Measurements from ENCODE around the gene NPB.
A peak's percentile ranks its signal among the peaks of the same experiment; 100 is the strongest.

NPB gene

DNA sequence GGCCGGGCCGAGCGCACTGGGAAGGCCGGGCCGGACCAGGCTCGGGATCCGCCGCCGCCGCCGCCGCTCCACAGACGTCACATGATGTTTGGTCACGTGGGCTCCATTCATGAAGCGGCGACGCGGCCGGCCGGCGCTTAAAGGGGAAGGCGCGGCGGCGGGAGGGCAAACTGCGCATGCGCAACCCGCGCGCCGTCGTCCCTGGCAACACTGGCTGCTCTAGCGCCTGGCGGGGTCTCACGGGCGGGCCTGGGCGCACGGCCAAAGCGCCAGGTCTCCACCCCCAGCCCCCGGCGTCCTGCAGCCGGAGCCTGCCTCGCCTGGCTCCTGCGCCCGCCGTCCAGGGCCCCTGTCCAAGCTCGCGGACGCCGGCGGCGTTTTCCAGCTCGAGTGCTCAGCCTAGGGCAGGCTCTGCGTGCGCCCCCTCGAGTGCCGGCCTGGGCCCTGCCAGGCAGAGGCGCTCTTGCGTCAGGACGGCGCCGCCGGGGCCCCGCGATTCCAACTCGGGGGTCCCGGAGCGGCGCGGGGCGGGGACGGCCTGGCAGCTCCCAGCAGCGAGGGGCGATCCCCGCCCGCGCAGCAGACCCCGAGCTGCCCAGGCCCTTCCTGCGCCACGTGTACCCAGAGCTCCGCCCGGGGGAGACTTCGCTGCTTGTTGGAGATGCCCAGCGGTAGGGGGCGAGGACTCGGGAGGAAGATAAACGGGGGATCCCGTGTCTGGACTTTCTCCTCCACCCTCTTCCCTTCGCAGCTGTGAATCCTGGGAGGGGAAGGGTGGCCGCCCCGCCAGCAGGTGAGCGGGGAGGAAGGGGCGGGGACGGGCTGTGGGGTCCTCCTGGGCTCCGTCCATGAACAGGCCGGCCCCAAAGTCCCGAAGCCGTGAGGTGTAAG, 25.9 kb downstream of the NPB start, which contains the start of gene MAFG:
TSS of gene MAFG (minus strand) at position 83 of the 891 bp plus-strand sequence. CDS start 4,550 bp downstream, outside the sequence.
- DNase-seq, result peak; percentile 93

DNA sequence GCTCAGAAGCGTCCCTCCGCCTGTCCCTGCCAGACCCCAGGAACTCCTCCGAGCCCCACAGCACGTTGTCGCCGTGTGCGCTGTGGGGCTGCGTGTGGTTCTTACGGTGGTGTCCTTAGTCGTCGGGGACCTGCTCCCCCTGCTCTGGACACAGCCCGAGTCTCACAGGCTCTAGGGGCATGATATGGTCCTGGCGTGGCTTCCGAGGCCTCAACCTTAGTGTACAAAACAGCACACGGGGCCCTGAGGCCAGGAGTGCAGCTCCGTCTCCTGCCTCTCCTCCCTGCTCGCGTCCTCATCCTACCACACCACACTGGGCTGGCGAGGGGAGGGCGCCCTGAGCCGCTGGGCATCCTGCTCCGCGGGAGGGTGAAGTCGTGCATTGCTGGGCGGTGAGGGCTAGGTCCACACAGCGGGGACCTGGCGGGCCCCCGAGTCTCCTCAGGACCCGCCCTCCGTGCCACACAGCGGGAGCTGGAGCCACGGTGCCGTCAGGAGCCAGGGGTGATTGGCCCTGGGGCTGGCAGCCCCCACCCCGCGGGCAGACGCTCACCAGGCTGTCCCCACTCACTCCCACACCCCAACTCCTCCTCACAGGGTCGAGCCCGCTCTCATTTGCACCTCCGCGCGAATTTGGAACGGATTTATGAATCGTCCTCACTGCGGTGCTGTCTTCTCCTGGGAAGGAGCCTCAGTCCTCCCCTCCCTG, 26.7 kb downstream of the NPB start:
- DNase-seq, result no peak

DNA sequence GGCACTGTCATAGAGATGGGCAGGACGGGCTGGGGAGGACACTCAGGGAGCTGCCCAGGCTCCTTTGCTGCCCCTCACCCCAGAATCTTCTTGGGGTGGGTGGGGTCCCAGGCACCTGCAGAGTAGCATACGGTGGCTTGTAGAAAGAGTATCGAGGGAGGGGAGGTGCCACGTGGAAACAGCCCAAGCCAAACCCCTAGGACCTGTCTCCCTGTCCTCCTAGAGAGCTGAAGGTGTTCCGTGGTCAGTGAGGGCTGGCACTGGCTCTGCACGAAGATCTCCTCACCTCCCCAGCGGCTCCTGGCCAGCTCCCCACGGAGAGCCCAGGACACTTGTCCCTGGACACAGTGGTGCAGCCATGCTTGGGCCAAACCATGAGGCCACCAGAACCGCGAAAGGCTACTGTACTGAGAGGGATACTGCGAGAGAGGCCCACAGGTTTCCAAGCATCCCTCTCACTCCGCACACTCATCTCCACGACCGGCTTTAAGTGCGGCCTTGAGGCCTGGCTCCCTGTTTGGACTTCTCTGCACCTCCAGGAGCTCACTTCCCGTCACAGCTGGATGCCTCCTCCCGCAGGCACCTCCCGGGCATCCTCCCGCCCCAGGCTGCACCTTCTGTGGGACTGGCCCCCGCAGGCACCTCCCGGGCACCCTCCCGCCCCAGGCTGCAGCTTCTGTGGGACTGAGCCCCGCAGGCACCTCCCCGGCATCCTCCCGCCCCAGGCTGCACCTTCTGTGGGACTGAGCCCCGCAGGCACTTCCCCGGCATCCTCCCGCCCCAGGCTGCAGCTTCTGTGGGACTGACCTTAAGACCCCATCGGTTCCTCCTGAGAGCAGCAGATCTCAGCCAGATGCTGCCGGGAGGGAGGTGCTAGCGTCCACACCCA, 27.5 kb downstream of the NPB start:
- DNase-seq, result peak; percentile 0

DNA sequence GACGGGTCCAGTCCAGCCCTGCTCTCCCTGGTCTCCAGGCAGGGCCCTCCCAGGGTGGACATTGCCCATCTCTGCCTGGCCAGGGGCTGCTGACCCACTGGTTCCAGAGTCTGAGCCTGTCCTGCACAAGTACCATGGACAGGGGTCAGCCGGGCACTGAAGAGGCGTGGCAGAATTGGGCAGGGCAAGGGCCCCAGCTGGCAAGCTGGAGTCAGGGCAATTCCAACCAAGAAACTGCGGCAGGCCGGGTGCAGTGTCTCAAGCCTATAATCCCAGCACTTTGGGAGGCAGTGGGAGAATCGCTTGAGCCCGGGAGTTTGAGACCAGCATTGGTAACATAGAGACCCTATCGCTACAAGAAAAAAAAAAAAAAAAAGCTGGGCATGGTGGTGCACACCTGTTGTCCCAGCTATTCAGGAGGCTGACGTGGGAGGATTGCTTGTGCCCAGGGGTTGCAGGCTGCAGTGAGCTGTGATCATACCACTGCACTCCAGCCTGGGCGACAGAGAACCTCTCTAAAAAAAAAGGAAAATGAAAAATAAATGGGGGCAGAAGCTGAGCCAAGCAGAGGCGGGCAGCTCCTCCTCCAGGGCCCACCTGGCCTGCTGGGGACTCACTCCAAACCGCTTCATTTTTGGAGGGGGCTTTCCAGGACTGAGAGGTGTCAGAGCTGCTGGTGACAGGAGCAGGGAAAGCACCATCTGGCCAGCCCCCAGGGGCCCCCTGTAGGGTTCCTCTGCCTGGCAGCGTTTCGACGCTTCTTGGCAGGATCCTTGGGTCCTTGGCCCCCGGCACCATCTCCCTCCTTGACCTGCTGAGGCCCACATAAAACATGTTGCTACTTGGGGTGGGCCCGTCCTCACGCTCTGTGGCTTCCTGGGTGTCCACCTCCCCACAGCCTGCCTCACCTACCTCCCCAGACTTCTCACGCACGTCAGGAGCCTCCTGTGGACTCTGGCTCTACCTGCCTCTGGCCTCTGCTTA, 28.4 kb downstream of the NPB start:
- DNase-seq, result peak; percentile 0

DNA sequence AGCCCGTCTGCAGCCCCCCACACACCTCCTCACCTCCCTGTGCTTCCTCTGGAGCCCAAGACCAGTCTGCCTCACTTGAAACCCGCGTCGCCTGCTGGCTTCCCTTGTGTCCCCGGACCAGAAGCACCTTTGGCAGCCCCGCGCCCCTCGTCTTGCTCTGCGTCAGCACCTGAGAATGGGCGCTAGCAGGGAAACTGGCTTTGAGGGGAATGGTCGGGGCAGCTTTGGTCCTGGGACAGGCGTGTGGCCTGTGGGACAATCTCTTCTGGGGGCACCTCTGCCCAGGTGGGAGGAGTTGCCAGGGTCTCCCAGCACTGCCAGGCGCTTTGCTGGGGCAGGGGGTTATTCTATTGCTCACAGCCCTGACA, 29.1 kb downstream of the NPB start:
- DNase-seq, result no peak

DNA sequence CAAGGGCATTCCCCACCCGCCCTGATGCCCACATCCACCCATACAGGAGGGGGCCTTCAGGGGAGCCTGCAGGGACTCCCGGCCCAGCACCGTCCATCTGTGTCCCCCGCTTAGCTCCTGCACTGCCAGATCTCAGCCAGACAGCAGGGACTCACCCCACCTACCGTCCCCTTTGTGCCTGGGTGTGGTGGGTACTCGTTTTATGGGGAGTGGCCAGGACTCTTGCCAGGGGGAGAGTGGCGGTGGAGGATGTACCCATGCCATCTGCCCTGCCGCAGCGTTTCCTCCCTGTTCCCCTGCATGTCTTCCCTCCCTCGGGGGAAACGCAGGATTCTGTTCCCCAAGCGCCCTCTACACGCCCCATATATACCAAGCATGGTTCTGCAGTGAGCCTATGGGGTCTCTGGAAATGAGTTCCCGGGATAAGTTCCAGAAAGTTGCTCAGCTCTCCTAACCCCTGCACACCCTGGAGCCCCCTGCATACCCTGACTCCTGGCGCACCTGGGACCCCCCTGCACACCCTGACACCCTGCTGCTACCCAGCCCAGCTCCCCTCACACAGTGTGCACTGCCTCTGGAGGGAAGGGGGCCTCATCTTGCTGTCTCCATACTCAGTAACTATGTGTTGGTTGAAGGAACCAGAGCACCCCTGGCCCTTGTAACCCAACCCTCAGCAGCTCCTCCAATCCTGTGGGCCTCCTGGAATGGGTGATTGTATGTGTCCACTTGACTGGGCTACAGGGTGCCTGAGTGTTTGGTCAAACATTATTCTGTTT, 29.7 kb downstream of the NPB start:
- DNase-seq, result peak; percentile 0

DNA sequence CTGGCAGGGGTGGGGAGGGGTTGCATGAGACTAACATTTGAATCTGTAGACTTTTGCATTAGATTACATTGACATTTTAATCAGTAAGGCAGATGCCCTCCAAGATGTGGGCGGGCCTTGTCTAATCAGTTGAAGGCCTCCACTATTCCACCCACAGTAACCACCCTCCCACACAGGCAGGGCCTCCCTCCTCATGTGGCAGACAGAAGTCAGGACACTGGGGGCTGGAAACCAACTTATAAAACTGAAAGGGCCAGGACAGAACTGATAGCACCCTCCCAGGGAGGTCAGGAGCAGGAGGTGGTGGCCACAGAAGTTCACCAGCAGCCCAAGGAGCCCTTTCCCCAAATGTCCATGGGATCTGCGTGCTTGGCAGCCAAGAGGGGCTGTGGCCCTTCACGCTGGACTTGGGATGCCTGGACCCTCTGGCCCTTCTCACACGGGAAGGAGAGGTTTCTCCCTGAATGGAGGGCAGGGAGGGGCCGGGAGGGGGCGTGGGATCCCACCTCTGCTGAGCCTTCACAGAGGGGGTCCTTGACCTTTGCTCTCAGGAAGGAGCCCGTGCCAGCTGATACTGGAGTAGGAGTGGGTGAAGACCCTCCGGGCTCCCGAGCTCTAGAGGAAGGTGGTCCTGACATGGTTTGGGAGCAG, 30.4 kb downstream of the NPB start:
- DNase-seq, result peak; percentile 1

DNA sequence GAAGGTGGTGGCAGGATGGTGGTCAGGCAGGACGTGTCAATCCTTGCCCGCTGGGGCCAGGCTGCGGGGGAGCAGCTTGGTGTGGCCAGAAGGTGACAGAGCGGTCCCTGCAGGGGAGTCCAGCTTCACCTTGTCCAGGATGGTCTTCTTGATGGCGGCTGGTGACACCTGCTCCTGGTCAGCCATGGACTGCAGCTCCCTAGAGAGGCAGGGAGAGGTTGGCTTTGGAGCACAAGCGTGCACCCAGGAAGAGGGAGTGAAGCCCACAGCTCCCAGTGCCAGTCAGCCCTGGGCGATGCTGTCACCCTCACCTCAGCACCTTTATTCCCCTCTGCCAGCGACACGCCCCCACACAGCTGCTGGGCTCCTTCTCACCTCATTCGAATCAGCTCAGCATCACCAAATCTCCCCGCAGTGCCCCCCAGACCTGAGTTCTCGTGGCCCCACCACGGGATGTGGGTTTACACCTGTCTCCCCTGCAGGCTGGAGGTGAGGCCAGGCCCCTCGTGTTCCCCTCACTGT, 31.2 kb downstream of the NPB start:
- peak; percentile 1 for DNase-seq

DNA sequence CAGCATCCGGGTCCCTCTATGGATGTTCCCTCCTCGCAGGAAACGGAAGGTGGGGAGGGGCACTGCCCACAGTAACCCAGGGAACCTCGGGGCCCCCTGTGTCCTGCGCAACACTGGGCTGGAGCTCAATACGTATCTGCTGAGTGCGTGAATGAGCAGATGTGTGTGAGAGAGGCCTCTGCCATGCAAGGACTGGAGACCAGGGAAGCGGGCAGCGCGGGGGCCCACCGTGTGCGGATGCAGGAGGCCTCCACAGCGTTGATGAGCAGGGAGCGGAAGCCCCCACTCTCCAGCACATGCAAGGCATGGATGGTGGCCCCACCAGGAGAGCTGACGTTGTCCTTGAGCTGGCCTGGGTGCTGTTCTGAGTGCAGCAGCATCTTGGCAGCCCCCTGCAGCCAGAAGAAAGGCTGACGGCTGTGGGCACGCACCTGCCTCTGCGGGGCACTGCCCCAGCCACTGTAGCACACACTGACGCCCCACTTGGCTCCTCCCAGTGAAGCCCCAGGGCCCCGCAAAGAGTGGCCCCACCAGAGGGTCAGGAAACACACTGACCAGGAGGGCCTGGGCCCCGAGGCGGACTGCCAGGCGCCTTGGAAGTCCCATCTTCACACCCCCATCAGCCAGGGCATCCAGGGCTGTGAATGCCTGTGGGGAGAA, 32.2 kb downstream of the NPB start:
- peak; percentile 0 for DNase-seq

DNA sequence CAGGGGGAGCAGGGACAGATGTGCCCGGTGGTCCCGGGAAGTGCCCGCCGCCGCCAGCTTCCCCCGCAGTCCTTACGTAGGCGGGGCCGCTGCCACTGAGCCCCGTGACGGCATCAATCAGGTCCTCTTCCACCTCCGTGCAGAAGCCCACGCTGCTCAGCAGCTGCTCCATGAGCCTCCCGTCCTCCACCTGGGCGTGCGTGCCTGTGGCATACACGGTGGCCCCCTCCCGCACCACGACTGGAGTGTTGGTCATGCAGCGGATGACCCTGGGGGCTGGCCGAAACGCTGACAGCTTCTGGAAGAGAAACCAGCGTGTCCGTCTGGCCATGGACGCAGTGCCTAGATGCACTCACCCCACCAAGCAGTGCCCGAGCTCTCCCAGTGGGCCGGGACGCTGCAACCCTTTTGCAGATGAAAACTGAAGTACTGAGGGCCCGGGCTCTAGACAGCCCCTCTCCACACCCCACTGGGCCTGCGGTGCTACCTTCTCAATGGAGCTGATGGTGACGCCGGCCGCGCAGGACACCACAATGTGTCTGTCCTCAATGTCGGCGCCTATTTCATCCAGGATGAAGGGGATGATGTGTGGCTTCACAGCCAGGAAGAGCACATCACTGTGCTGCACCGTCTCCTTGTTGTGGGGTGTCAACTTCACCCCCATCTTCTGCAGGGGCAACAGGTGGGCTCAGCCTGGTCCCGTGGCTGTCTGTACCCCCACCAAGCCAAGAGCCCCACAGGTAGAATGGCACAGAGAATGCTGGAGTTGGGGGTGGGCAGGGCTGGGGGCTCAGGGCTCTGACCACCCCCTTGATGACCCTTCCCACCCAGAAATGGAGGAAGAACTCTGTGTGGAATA, 33.0 kb downstream of the NPB start:
- DNase-seq, result peak; percentile 1

DNA sequence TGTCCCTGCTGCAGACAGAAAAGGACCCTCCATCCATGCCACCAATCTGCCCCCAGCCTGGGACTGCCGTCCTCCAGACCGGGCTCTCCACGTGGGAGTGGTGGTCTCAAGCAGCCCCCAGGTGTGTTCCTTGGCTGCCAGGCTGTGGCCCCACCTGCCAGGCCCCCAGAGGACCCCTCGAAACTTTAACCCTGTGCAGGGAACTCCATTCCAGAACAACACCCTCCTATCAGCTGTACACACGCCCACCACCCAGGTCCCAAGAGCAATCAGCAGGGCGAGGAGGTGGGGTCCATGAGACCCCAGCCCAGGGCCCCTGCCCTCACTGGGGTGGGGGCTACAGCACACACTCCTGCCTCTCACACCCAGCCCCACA, 33.7 kb downstream of the NPB start:
- peak; percentile 0 for DNase-seq

DNA sequence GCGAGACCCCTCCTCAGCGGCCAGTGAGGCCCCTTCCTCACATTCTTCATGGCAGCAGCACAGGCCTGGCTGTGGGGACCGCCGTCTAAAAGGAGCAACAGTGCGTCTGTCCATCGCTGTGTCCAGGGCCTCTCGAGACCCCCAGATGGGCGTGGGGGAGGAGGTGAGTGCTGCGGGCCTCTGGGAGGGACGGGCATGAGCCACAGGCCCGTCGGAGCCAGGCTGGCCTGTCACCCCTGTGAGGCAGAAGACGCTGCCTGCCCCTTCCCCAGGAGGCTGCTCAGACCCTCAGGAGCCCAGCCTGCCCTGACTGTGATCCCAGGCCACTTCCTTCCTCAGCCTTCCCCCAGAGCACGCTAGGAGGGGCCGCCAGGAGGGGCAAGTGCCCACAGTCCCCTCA, 37.2 kb downstream of the NPB start:
- DNase-seq, result peak; percentile 0

DNA sequence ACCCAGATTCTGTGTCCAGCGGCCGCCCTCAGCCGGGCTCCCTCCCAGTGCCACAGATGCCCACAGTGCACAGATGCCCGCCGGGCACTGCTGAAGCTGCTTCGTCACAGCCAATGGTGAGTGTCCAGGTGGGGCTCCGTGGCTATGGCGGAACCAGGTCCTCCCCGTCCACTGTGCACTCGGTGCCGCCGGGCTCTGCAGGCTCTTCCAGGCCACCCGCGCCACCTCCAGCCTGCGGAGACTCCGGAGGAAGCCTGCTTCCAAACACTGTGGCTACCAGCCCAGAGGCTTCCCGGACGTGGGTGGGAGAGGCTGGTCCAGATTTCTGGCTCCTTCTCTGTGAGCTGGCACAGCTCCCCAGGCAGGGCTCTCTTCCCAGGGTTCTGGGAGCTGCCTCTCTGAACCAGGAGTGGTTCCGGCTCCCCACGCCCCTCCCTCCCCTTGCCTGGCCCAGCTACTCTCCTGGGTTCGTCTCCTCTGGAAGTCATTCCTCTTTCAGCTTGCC, 37.9 kb downstream of the NPB start:
- DNase-seq, result peak; percentile 0

DNA sequence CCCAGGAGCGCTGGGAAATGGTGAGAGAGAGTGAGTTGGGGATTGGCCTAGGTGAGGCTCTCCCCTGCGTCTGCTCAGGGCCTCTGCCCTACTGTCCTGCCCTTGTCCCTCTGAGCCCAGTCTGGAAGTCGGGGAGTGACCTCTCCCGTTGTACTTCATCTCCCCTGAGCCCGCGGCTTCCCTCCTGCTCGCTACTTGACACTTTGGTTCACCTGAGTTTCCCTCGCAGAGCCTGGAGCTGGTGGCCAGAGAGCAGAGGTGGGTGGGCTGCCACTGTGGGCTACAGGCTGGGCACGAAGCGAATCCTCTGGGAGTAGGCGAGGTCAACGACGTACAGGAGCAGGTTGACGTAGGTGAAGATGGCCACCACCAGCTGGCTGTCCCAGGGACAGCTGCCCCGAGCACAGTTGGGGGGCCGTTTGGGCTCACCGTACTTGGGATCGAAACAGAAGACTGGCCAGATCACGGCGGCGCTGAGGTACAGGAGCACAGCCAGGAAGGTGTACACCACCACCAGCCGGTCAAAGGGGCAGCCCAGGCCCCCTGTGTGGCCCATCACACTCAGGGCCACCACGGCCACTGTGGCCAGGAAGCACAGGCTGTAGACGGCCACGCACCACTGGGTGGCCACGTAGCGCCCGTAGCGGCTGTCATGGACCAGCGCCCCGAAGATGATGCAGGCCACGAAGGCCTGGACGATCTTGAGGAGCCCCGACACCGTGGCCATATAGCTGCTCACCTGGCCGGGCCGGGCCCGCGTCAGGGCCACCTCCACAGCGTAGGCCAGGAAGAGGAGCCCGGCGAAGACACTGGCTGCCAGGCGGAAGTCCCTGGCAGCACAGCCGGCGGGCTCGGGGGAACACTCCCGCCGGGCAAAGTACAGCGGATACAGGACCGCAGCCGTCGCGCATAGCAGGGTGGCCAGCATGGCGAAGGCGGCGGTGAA, 38.8 kb downstream of the NPB start:
- DNase-seq, result peak; percentile 0

DNA sequence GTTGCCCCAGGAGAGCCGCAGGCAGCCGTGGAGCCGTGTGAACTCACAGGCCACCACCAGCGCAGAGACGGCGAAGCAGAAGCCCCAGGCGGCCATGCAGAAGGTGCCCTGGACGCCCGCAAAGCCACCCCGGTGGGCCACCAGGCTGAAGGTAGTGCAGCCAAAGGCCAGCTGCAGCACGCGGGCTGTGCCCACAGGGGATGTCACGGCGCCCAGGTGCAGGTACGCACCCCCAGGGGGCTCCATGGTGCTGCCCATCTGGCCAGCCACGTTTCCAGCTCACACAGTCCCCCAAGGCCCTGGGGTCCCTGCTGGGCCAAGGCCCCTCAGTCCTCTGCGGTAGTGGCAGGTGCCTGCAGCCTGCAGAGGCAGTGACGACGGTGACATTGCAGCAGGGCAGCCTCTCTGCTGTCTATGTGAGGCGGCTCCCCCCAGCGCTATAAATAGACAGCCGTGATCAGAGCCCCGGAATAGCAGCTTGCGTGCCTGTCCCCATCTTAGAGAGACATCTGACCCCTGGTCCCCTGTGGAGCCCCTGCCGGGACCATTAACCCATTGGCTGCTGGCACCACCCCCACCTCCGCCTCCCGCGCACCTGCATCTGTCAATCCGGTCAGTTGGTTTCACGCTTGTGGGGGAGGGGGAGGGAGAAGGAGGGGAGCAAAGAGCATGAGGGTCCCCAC, 39.6 kb downstream of the NPB start:
- no peak for DNase-seq

DNA sequence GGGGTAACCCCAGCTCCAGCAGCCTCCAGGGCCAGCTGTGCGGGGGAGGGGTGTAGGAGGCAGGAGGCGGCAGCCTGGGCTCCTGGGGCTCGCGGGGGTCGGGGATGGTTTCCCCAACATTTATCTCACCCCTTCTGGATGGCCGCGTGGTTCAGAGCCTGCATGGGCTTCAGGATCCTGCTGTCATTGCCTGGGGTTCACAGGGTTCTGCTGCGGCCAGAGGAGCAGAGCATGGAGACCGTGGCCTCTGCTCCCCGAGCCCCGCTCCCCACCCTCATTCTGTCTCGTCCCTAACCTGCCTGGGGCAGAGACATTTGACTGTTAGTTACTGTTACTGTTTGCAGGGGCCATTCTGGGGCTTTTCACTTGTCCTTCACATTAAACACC, 40.1 kb downstream of the NPB start:
- DNase-seq, result no peak

DNA sequence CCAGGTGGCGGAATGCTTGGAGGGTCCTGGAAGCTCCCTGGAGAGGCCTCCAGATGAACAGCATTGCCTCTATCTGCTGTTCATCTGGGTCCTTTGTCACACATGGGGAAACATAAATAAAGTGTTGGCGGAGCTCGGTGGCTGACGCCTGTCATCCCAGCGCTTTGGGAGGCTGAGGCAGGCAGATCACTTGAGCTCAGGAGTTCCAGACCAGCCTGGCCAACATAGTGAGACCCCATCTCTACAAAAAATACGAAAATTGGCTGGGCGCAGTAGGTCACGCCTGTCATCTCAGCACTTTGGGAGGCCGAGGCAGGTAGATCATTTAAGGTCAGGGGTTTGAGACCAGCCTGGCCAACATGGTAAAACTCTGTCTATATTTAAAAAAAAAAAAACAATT, 42.8 kb downstream of the NPB start:
- DNase-seq, result no peak

All from CD4-positive, alpha-beta T cell treated with Interleukin-6 for 4 hours (primary cell).